ENCODE measurements around the gene F10.

F10 gene

DNA sequence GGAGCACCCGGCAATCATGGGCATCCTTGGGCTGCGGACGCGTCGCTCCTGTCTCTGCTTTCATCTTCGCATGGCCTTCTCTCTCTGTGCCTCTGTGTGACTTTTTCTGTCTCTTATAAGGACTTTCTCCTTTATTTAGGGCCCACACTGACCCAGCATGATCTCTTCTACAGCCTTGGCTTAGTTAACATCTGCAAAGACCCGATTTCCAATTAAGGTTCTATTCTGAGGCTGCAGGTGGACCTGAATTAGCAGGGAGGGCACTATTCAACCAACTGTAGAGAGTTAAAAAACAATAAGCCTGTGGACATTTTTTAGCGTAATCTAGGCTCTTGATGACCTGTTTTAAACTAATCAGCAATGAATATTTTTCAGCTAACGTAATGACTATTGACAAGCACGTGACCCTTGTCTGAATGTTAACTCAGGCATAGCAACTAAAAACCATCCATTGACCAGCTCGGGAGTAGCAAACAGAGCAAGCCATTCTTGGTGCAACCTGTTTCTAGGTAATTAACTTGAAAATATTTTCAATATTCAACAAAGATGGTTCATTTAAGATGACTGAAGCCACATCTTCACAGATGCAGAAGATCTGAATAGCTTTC lies 15.2 kb downstream of the F10 start:
- no peak for DNase-seq (ENCODE audit: low read depth in 1 of 2, low spot score in 1 of 2)
- TF ChIP-seq, protein P1, sequence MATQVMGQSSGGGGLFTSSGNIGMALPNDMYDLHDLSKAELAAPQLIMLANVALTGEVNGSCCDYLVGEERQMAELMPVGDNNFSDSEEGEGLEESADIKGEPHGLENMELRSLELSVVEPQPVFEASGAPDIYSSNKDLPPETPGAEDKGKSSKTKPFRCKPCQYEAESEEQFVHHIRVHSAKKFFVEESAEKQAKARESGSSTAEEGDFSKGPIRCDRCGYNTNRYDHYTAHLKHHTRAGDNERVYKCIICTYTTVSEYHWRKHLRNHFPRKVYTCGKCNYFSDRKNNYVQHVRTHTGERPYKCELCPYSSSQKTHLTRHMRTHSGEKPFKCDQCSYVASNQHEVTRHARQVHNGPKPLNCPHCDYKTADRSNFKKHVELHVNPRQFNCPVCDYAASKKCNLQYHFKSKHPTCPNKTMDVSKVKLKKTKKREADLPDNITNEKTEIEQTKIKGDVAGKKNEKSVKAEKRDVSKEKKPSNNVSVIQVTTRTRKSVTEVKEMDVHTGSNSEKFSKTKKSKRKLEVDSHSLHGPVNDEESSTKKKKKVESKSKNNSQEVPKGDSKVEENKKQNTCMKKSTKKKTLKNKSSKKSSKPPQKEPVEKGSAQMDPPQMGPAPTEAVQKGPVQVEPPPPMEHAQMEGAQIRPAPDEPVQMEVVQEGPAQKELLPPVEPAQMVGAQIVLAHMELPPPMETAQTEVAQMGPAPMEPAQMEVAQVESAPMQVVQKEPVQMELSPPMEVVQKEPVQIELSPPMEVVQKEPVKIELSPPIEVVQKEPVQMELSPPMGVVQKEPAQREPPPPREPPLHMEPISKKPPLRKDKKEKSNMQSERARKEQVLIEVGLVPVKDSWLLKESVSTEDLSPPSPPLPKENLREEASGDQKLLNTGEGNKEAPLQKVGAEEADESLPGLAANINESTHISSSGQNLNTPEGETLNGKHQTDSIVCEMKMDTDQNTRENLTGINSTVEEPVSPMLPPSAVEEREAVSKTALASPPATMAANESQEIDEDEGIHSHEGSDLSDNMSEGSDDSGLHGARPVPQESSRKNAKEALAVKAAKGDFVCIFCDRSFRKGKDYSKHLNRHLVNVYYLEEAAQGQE (IDR thresholded peaks at IDR 0.05; ENCODE audit: insufficient replicate concordance, low read depth), result no peak
- no peak for TF ChIP-seq SPI1 (IDR thresholded peaks at IDR 0.05; ENCODE audit: borderline replicate concordance, low read depth)
- Histone ChIP-seq H3K4me3 (replicated peaks; ENCODE audit: insufficient read depth, low read length) (no peak overlapping the region), H3K27me3 (ENCODE audit: insufficient read depth, poor library complexity, severe bottlenecking) (no peaks in the 10 kb centered on the region), H3K27ac (replicated peaks) (no peak overlapping the region)

GRCh38 chr13:113138792-113139551 lies 16.4 kb downstream of the F10 start:
- Histone ChIP-seq H3K4me3 (replicated peaks; ENCODE audit: insufficient read depth, low read length) (no peak overlapping the region), H3K27ac (replicated peaks) (peak overlapping the region; percentile 54), H3K27me3 (ENCODE audit: insufficient read depth, poor library complexity, severe bottlenecking) (no peaks in the 10 kb centered on the region)
- TF ChIP-seq POLR2AphosphoS5 (IDR thresholded peaks at IDR 0.05; ENCODE audit: low read depth) (peak; percentile 68), SPI1 (IDR thresholded peaks at IDR 0.05; ENCODE audit: borderline replicate concordance, low read depth) (peak; percentile 77), GABPA (IDR thresholded peaks at IDR 0.05; ENCODE audit: low read depth) (no peak)
- TF ChIP-seq, protein P1 (IDR thresholded peaks at IDR 0.05; ENCODE audit: insufficient replicate concordance, low read depth), result peak; percentile 18
- TF ChIP-seq, protein P2, sequence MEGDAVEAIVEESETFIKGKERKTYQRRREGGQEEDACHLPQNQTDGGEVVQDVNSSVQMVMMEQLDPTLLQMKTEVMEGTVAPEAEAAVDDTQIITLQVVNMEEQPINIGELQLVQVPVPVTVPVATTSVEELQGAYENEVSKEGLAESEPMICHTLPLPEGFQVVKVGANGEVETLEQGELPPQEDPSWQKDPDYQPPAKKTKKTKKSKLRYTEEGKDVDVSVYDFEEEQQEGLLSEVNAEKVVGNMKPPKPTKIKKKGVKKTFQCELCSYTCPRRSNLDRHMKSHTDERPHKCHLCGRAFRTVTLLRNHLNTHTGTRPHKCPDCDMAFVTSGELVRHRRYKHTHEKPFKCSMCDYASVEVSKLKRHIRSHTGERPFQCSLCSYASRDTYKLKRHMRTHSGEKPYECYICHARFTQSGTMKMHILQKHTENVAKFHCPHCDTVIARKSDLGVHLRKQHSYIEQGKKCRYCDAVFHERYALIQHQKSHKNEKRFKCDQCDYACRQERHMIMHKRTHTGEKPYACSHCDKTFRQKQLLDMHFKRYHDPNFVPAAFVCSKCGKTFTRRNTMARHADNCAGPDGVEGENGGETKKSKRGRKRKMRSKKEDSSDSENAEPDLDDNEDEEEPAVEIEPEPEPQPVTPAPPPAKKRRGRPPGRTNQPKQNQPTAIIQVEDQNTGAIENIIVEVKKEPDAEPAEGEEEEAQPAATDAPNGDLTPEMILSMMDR (IDR thresholded peaks at IDR 0.05; ENCODE audit: insufficient read depth, low read length), result no peak
- peak in 1 of 2 experiments; percentile 81 for DNase-seq (ENCODE audit: low read depth in 1 of 2, low spot score in 1 of 2)

DNA sequence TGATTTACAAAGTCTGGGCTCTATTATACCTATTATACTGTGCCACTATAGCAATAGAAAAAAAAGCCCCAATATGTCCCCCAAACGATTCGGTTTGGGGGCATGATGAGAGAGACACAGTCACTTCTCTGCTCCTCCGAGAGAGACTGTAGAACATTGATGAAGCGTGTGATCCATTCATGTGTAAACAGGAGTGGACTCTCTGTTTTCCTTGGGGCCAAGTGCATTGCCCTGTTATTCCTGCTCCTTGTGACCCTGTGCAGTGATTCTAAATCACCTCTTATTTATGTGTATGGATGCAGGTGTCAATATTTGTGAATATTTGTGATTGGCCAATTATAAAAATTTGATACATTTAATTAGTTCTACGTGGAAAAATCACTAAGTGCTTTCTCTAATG lies 17.0 kb downstream of the F10 start:
- DNase-seq (ENCODE audit: low read depth in 1 of 2, low spot score in 1 of 2), result no peak
- TF ChIP-seq, protein P2 (IDR thresholded peaks at IDR 0.05; ENCODE audit: insufficient read depth, low read length), result no peak
- TF ChIP-seq SPI1 (IDR thresholded peaks at IDR 0.05; ENCODE audit: borderline replicate concordance, low read depth) (no peak), GABPA (IDR thresholded peaks at IDR 0.05; ENCODE audit: low read depth) (no peak), POLR2AphosphoS5 (IDR thresholded peaks at IDR 0.05; ENCODE audit: low read depth) (no peak)
- TF ChIP-seq, protein P1 (IDR thresholded peaks at IDR 0.05; ENCODE audit: insufficient replicate concordance, low read depth), result no peak
- peak overlapping the region; percentile 54 for H3K27ac ChIP-seq (replicated peaks)
- no peak overlapping the region for H3K4me3 ChIP-seq (replicated peaks; ENCODE audit: insufficient read depth, low read length)
- no peaks in the 10 kb centered on the region for H3K27me3 ChIP-seq (ENCODE audit: insufficient read depth, poor library complexity, severe bottlenecking)
